Measurements from ENCODE around the gene OSGIN1. TPM values are rescaled to one million over a fixed set of nuclear protein-coding genes. Genes with fewer than 3 reads are reported as not detected.

The OSGIN1 gene
- total RNA-seq, 1 experiment from 2014 or later: 3.7 TPM

- no peak within 1 kb of the TSS for H3K27ac Mint-ChIP-seq (ENCODE audit: low read depth, unreplicated experiment)
- intact Hi-C loops (cut with micrococcal nuclease): loop anchor here (1.0 kb wide), 1 partner anchor 97 kb away; no protein-coding TSS in a partner anchor
- ChIA-PET POLR2A (no interaction called here), CTCF (no interaction called here)
- TF ChIP-seq CTCF (IDR thresholded peaks at IDR 0.05; ENCODE audit: unreplicated experiment): peak; percentile 86
- DNase-seq (ENCODE audit: unreplicated experiment): peak; percentile 23
- no peaks in the 10 kb centered on the region for H3K9me3 Mint-ChIP-seq (ENCODE audit: unreplicated experiment)
- H3K36me3 Mint-ChIP-seq (ENCODE audit: insufficient read depth, unreplicated experiment): peaks cover 7% of the 10 kb centered on the region
- H3K4me1 Mint-ChIP-seq (ENCODE audit: insufficient read depth, unreplicated experiment): peaks cover 6% of the 10 kb centered on the region
- H3K4me3 Mint-ChIP-seq (ENCODE audit: unreplicated experiment): peak within 1 kb of the TSS; percentile 69
- no TSS peak for BruUV-seq (replicated peaks)
- peaks cover 10% of the 10 kb centered on the region for H3K27me3 Mint-ChIP-seq (ENCODE audit: insufficient read depth, unreplicated experiment)
Measured at GRCh38 chr16:83967838-83968305, 14.8 kb downstream of the OSGIN1 start, which contains the start of gene NECAB2. Gene NECAB2, plus strand, starts transcription at chr16:83968244. Its CDS starts 405 bp downstream, at chr16:83968649.

GRCh38 chr16:83968306-83968851, 15.3 kb downstream of the OSGIN1 start:
- intact Hi-C loops (cut with micrococcal nuclease): loop anchor here (1.0 kb wide), 1 partner anchor 97 kb away; no protein-coding TSS in a partner anchor
- POLR2A ChIA-PET: no interaction called here
- no peak for DNase-seq (ENCODE audit: unreplicated experiment)
- no peaks in the 10 kb centered on the region for H3K9me3 Mint-ChIP-seq (ENCODE audit: unreplicated experiment)
- H3K27ac Mint-ChIP-seq (ENCODE audit: low read depth, unreplicated experiment): no peak overlapping the region
- no peak for TF ChIP-seq CTCF (IDR thresholded peaks at IDR 0.05; ENCODE audit: unreplicated experiment)
- CTCF ChIA-PET: no interaction called here
- H3K36me3 Mint-ChIP-seq (ENCODE audit: insufficient read depth, unreplicated experiment): peaks cover 7% of the 10 kb centered on the region
- H3K27me3 Mint-ChIP-seq (ENCODE audit: insufficient read depth, unreplicated experiment): peaks cover 10% of the 10 kb centered on the region
- peaks cover 6% of the 10 kb centered on the region for H3K4me1 Mint-ChIP-seq (ENCODE audit: insufficient read depth, unreplicated experiment)
- no TSS peak for BruUV-seq (replicated peaks)
- H3K4me3 Mint-ChIP-seq (ENCODE audit: unreplicated experiment): peak overlapping the region; percentile 69

- ChIA-PET POLR2A (interaction anchor here (0.7 kb wide), 1 partner anchor 87 kb away, joined by 3 read pairs; no protein-coding TSS in a partner anchor), CTCF (interaction anchor here (0.6 to 3.3 kb wide), 10 partner anchors 11 to 310 kb away, joined by 3 to 18 read pairs (median 4); partner anchors contain the start of gene SLC38A8)
- Mint-ChIP-seq H3K27ac (ENCODE audit: low read depth, unreplicated experiment) (no peak overlapping the region), H3K4me3 (ENCODE audit: unreplicated experiment) (peak overlapping the region; percentile 65), H3K9me3 (ENCODE audit: unreplicated experiment) (no peaks in the 10 kb centered on the region), H3K36me3 (ENCODE audit: insufficient read depth, unreplicated experiment) (peaks cover 7% of the 10 kb centered on the region), H3K27me3 (ENCODE audit: insufficient read depth, unreplicated experiment) (peaks cover 11% of the 10 kb centered on the region), H3K4me1 (ENCODE audit: insufficient read depth, unreplicated experiment) (peaks cover 6% of the 10 kb centered on the region)
- intact Hi-C loops (cut with micrococcal nuclease): loop anchor here (1.0 kb wide), 1 partner anchor 96 kb away; no protein-coding TSS in a partner anchor
- DNase-seq (ENCODE audit: unreplicated experiment): no peak
- no peak for TF ChIP-seq CTCF (IDR thresholded peaks at IDR 0.05; ENCODE audit: unreplicated experiment)
- no TSS peak for BruUV-seq (replicated peaks)
Measured at GRCh38 chr16:83968891-83969649, 16.0 kb downstream of the OSGIN1 start.

- Mint-ChIP-seq H3K9me3 (ENCODE audit: unreplicated experiment) (no peaks in the 10 kb centered on the region), H3K27me3 (ENCODE audit: insufficient read depth, unreplicated experiment) (peaks cover 19% of the 10 kb centered on the region), H3K27ac (ENCODE audit: low read depth, unreplicated experiment) (no peak overlapping the region), H3K4me3 (ENCODE audit: unreplicated experiment) (peak overlapping the region; percentile 65), H3K36me3 (ENCODE audit: insufficient read depth, unreplicated experiment) (peaks cover 7% of the 10 kb centered on the region), H3K4me1 (ENCODE audit: insufficient read depth, unreplicated experiment) (peaks cover 6% of the 10 kb centered on the region)
- no peak for TF ChIP-seq CTCF (IDR thresholded peaks at IDR 0.05; ENCODE audit: unreplicated experiment)
- DNase-seq (ENCODE audit: unreplicated experiment): no peak
- POLR2A ChIA-PET: interaction anchor here (0.7 kb wide), 1 partner anchor 88 kb away, joined by 3 read pairs; no protein-coding TSS in a partner anchor
- intact Hi-C loops (cut with micrococcal nuclease): no loop called here
- CTCF ChIA-PET: interaction anchor here (0.6 to 3.3 kb wide), 14 partner anchors 12 to 309 kb away, joined by 3 to 18 read pairs (median 4); partner anchors contain the start of genes OSGIN1 and SLC38A8
- BruUV-seq (replicated peaks): no TSS peak
Measured at GRCh38 chr16:83969771-83970429, 16.9 kb downstream of the OSGIN1 start.
